GM12878 (cell line): ENCODE results near the gene RNU1-2.

Experiments used
- ATF7 ChIP-seq: fragments of 450-650 bp; IDR thresholded peaks from 2 replicates; pipeline ENCODE4 v1.6.1; 2016; ENCODE audit warnings: low read depth, mild to moderate bottlenecking
- BHLHE40 ChIP-seq, 2 experiments: fragments of 450-650 bp in 1 of 2; IDR thresholded peaks; 2 replicates each; pipeline ENCODE4 v1.6.1; 2011 to 2017; ENCODE audit warnings: low read depth in 2 of 2, borderline replicate concordance in 1 of 2, improper control_type of control experiment in 1 of 2, low read length in 1 of 2, mild to moderate bottlenecking in 1 of 2
- MAX ChIP-seq: IDR thresholded peaks from 2 replicates; pipeline ENCODE4 v1.6.1; 2012; ENCODE audit warnings: low read depth, low read length, improper control_type of control experiment
- MEF2A ChIP-seq: IDR thresholded peaks from 2 replicates; pipeline ENCODE4 v1.6.1; 2011; ENCODE audit warnings: low read depth, mild to moderate bottlenecking, low read length, moderate library complexity; ENCODE audit not compliant: insufficient read depth
- NFYA ChIP-seq: IDR thresholded peaks from 2 replicates; pipeline ENCODE4 v1.6.1; 2011; ENCODE audit warnings: low read depth, mild to moderate bottlenecking, low read length, improper control_type of control experiment, borderline replicate concordance
- POLR2A ChIP-seq: IDR thresholded peaks from 2 replicates; pipeline ENCODE4 v1.6.1; 2011; ENCODE audit warnings: low read depth, mild to moderate bottlenecking, low read length
- RAD21 ChIP-seq: IDR thresholded peaks from 2 replicates; pipeline ENCODE4 v1.6.1; 2011; ENCODE audit warnings: mild to moderate bottlenecking, low read depth, low read length, moderate library complexity; ENCODE audit not compliant: insufficient read depth
- REST ChIP-seq: IDR thresholded peaks from 2 replicates; pipeline ENCODE4 v1.6.1; 2012; ENCODE audit warnings: mild to moderate bottlenecking, low read depth, low read length
- SP1 ChIP-seq: IDR thresholded peaks from one replicate; pipeline ENCODE4 v1.6.1; 2011; ENCODE audit warnings: low read depth, low read length
- SUZ12 ChIP-seq: fragments of 200-600 bp; sonication (generic); IDR thresholded peaks from one replicate; pipeline ENCODE4 v1.6.1; 2018; ENCODE audit warnings: antibody characterized with exemption, mild to moderate bottlenecking; ENCODE audit not compliant: unreplicated experiment
- TAF1 ChIP-seq: IDR thresholded peaks from 2 replicates; pipeline ENCODE4 v1.6.1; 2011; ENCODE audit warnings: mild to moderate bottlenecking, low read depth, low read length, borderline replicate concordance

GRCh38 chr1:16905110-16905867 is 9.5 kb downstream of the RNU1-2 start:
- TF ChIP-seq MAX (peak; percentile 73), SUZ12 (no peak), BHLHE40 (IDR thresholded peaks at IDR 0.05; ENCODE audit: borderline replicate concordance in 1 of 2, low read depth in 2 of 2, low read length in 1 of 2) (peak in 1 of 2 experiments; percentile 50; a peak in 1 of 4 replicates), SP1 (peak; percentile 81), TAF1 (no peak; the same call in 1 of the 2 replicates), REST (0 out of 2 replicates have a peak, but pooled peaks have one; percentile 31), ATF7 (peak; percentile 86), POLR2A (peak; percentile 99), RAD21 (no peak), NFYA (no peak), MEF2A (peak; percentile 93)
